ENCODE measurements around the gene TH.

The TH gene

DNA sequence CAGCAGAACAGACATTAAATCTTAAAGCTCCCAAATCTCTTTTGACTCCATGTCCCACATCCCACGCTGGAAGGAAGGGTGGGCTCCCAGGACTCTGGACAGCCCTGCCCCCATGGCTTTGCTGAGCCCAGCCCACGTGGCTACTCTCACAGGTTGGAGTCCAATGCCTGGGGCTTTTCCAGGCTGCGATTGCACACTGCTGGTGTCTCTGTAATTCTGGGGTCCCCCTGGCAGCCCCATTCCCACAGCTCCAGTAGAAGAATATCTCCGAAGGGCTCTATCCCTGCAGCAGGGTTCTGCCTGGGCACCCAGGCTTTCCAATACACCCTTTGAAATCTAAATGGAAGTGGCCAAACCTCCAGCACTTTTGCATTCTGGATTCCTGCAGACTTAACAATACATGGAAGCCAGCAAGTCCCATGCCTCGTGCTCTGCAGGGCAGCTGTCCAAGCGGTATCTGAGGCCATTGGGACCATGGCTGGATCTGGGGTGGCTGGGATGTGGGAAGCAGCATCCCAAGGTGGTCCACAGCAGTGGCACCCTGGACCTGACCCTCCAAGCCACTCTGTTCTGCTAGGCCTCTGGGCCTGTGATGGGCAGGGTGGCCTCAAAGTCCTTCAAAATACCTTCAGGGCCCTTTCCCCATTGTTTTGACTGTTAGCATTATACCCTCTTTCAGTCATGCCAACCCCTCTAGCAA is 47.9 kb upstream of the TH start:
- H3K4me1 ChIP-seq (ENCODE audit: insufficient read depth, low read length, poor library complexity, severe bottlenecking): no peaks in the 10 kb centered on the region
- no peak overlapping the region for H3K4me3 ChIP-seq (ENCODE audit: low read length, poor library complexity, severe bottlenecking)
- no peaks in the 10 kb centered on the region for H4K20me1 ChIP-seq (ENCODE audit: insufficient read depth, low read length, poor library complexity, severe bottlenecking)
- H3K36me3 ChIP-seq (ENCODE audit: insufficient read depth, low read length): no peaks in the 10 kb centered on the region
- no peaks in the 10 kb centered on the region for H3K79me2 ChIP-seq (ENCODE audit: insufficient read depth, low read length)
- H3K9me3 ChIP-seq (ENCODE audit: insufficient read depth, low read depth, low read length): peaks cover 3% of the 10 kb centered on the region; the same call in 1 of the 2 replicates
- H2AFZ ChIP-seq (ENCODE audit: low read length): no peak overlapping the region
- H3F3A ChIP-seq (ENCODE audit: low read depth): no peaks in the 10 kb centered on the region
- no peak overlapping the region for H3K9ac ChIP-seq (ENCODE audit: low read depth, low read length, poor library complexity, severe bottlenecking)
- H3K27me3 ChIP-seq (ENCODE audit: insufficient read depth, low read length, poor library complexity, severe bottlenecking): no peaks in the 10 kb centered on the region
- no peak overlapping the region for H3K4me2 ChIP-seq (ENCODE audit: low read depth, low read length, poor library complexity, severe bottlenecking)
- TF ChIP-seq EZH2phosphoT487 (IDR thresholded peaks at IDR 0.05; ENCODE audit: borderline replicate concordance): no peak
- TF ChIP-seq, protein P1, sequence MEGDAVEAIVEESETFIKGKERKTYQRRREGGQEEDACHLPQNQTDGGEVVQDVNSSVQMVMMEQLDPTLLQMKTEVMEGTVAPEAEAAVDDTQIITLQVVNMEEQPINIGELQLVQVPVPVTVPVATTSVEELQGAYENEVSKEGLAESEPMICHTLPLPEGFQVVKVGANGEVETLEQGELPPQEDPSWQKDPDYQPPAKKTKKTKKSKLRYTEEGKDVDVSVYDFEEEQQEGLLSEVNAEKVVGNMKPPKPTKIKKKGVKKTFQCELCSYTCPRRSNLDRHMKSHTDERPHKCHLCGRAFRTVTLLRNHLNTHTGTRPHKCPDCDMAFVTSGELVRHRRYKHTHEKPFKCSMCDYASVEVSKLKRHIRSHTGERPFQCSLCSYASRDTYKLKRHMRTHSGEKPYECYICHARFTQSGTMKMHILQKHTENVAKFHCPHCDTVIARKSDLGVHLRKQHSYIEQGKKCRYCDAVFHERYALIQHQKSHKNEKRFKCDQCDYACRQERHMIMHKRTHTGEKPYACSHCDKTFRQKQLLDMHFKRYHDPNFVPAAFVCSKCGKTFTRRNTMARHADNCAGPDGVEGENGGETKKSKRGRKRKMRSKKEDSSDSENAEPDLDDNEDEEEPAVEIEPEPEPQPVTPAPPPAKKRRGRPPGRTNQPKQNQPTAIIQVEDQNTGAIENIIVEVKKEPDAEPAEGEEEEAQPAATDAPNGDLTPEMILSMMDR (conservative IDR thresholded peaks at IDR 0.05; ENCODE audit: low read length): no peak
- H3K9me2 ChIP-seq (replicated peaks; ENCODE audit: low read depth, low read length): no peaks in the 10 kb centered on the region

DNA sequence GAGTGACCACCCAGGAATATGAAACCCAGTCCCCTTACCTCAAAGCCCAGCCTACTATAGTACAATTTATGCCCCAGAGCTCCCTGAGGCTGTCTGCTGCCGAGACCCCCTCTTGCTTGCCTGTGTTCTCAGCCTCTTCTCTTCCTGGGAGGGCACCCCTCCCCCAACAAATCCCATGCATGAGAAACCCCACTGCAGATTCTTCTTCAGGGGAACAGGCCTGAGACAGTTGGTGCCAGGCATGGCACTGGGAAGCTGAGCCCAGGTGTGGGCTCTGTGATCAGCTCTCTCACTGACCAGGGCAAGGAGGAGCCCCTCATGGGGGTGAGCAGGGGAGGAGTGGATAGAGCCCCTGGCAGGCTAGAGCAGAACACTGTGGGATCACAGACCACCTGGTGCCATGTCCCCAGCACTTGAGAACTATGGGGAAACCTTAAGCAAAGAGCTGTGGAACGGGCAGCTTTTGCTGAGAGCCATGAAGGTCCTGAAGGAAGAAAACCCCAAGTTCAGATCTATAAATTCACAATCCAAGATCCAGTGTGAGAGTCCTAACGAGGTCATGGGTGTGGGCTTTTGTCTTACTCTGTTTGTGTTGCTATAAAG is 46.5 kb upstream of the TH start:
- no peaks in the 10 kb centered on the region for H3K36me3 ChIP-seq (ENCODE audit: insufficient read depth, low read length)
- no peak overlapping the region for H3K9ac ChIP-seq (ENCODE audit: low read depth, low read length, poor library complexity, severe bottlenecking)
- H3K9me2 ChIP-seq (replicated peaks; ENCODE audit: low read depth, low read length): no peaks in the 10 kb centered on the region
- H3F3A ChIP-seq (ENCODE audit: low read depth): no peaks in the 10 kb centered on the region
- H3K4me3 ChIP-seq (ENCODE audit: low read length, poor library complexity, severe bottlenecking): no peak overlapping the region
- no peaks in the 10 kb centered on the region for H3K9me3 ChIP-seq (ENCODE audit: insufficient read depth, low read depth, low read length)
- H2AFZ ChIP-seq (ENCODE audit: low read length): no peak overlapping the region
- H3K4me1 ChIP-seq (ENCODE audit: insufficient read depth, low read length, poor library complexity, severe bottlenecking): no peaks in the 10 kb centered on the region
- no peak overlapping the region for H3K4me2 ChIP-seq (ENCODE audit: low read depth, low read length, poor library complexity, severe bottlenecking)
- no peaks in the 10 kb centered on the region for H3K79me2 ChIP-seq (ENCODE audit: insufficient read depth, low read length)
- TF ChIP-seq, protein P1 (conservative IDR thresholded peaks at IDR 0.05; ENCODE audit: low read length): no peak
- TF ChIP-seq EZH2phosphoT487 (IDR thresholded peaks at IDR 0.05; ENCODE audit: borderline replicate concordance): no peak
- no peaks in the 10 kb centered on the region for H3K27me3 ChIP-seq (ENCODE audit: insufficient read depth, low read length, poor library complexity, severe bottlenecking)
- no peaks in the 10 kb centered on the region for H4K20me1 ChIP-seq (ENCODE audit: insufficient read depth, low read length, poor library complexity, severe bottlenecking)

DNA sequence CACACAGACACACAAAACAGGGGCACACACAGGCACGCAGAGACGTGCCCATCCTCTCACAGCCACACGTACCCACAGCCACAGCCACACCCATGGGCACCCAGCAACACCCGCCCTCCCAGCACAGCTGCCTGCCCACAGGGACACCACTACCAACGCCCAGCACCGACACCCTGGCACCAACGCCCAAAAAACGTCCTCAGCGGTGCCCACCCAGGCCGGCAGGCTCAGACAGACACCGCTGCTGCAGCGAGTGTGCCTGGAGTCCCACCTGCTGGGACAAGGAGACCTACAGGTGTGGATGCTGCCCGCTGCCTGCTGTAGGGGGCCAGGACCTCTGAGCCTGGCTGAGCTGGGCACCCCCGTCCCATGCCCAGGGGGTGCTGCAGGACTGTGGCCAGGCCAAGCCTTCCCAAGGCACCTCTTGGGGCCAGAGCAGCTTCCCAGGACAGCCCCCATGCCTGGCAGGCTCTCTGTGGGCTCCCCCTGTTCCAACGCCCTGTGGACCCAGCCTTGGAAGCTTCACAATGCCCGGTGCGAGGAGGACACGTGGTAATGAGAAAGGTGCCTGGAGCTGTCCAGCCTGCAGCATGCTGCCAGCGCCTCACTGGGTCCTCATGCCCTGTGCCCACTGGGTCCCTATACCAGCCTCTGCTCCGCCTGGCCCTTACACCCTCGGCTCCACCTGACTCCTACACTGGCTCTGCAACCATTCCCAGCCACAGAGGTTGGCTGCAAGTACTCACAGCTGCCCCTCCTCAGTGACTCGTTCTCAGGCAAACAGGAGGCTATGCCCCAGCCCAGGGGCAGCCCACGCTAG is 45.8 kb upstream of the TH start:
- Histone ChIP-seq H3K4me2 (ENCODE audit: low read depth, low read length, poor library complexity, severe bottlenecking) (no peak overlapping the region), H3K27me3 (ENCODE audit: insufficient read depth, low read length, poor library complexity, severe bottlenecking) (no peaks in the 10 kb centered on the region), H3K9me3 (ENCODE audit: insufficient read depth, low read depth, low read length) (no peaks in the 10 kb centered on the region), H4K20me1 (ENCODE audit: insufficient read depth, low read length, poor library complexity, severe bottlenecking) (no peaks in the 10 kb centered on the region), H3F3A (ENCODE audit: low read depth) (no peaks in the 10 kb centered on the region), H3K36me3 (ENCODE audit: insufficient read depth, low read length) (no peaks in the 10 kb centered on the region), H3K4me3 (ENCODE audit: low read length, poor library complexity, severe bottlenecking) (no peak overlapping the region), H2AFZ (ENCODE audit: low read length) (no peak overlapping the region), H3K9ac (ENCODE audit: low read depth, low read length, poor library complexity, severe bottlenecking) (no peak overlapping the region), H3K79me2 (ENCODE audit: insufficient read depth, low read length) (no peaks in the 10 kb centered on the region), H3K9me2 (replicated peaks; ENCODE audit: low read depth, low read length) (no peaks in the 10 kb centered on the region), H3K4me1 (ENCODE audit: insufficient read depth, low read length, poor library complexity, severe bottlenecking) (no peaks in the 10 kb centered on the region)
- TF ChIP-seq, protein P1 (conservative IDR thresholded peaks at IDR 0.05; ENCODE audit: low read length): no peak
- no peak for TF ChIP-seq EZH2phosphoT487 (IDR thresholded peaks at IDR 0.05; ENCODE audit: borderline replicate concordance)
